PFSK-1 (cell line): Measurements from ENCODE around the gene TMEM259.

Experiments used
- FOXP2 ChIP-seq: optimal IDR thresholded peaks from 2 replicates; pipeline ENCODE3; 2011; ENCODE audit warnings: borderline replicate concordance, control low read depth, inconsistent platforms; ENCODE audit not compliant: insufficient read depth; ENCODE audit errors: extremely low read length, extremely low read depth
- POLR2AphosphoS5 ChIP-seq: IDR thresholded peaks from 2 replicates; pipeline ENCODE4 v1.6.1; 2012; ENCODE audit warnings: low read depth, mild to moderate bottlenecking, control low read depth, low read length, moderate library complexity
- REST ChIP-seq, 2 experiments: IDR thresholded peaks; 2 replicates each; pipeline versions ENCODE4 v1.6.1 to v1.8.0; 2011 to 2012; ENCODE audit warnings: low read depth in 2 of 2, low read length in 2 of 2, control low read depth in 1 of 2, inconsistent platforms in 1 of 2, mild to moderate bottlenecking in 1 of 2, moderate library complexity in 1 of 2; ENCODE audit not compliant: insufficient read depth in 1 of 2
- SIN3A ChIP-seq: IDR thresholded peaks from 2 replicates; pipeline ENCODE4 v1.6.1; 2012; ENCODE audit warnings: mild to moderate bottlenecking, low read length, moderate library complexity, borderline replicate concordance; ENCODE audit not compliant: insufficient read depth
- TAF1 ChIP-seq: IDR thresholded peaks from 2 replicates; pipeline ENCODE4 v1.6.1; 2012; ENCODE audit warnings: low read length, control low read depth, borderline replicate concordance; ENCODE audit not compliant: insufficient read depth

TMEM259 gene

DNA sequence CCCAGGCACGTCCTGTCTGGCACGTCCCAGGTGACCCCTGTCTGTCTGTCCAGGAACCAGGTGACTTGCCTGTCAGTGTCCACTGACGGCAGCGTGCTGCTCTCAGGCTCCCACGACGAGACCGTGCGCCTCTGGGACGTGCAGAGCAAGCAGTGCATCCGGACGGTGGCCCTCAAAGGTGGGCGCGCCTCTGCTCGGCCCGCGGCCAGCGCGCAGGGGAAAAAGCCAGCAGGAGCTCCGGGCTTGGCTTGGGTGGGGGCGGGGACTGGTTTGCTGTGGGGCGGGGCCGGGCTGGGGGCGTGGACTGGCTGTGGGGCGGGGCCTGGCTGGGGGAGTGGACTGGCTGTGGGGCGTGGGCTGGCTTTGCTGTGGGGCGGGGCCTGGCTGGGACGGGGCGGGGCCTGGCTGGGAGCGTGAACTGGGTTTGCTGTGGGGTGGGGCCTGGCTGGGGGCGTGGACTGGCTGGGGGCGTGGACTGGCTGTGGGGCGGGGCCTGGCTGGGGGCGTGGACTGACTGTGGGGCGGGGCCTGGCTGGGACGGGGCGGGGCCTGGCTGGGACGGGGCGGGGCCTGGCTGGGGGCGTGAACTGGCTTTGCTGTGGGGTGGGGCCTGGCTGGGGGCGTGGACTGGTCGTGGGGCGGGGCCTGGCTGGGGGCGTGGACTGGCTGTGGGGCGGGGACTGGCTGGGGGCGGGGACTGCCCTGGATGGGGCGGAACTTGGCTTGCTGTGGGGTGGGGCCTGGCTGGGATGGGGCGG, 29.6 kb downstream of the TMEM259 start:
- TF ChIP-seq POLR2AphosphoS5, result no peak
- no peak for TF ChIP-seq TAF1
- TF ChIP-seq SIN3A, result no peak

- TF ChIP-seq REST (IDR thresholded peaks at IDR 0.05; ENCODE audit: insufficient read depth in 1 of 2, low read depth in 2 of 2, low read length in 2 of 2) (no peak), FOXP2 (no peak), SIN3A (no peak), TAF1 (no peak), POLR2AphosphoS5 (no peak)
Observed at GRCh38 chr19:990746-991145, 30.2 kb downstream of the TMEM259 start.

GRCh38 chr19:990119-990571, 30.8 kb downstream of the TMEM259 start:
- no peak for TF ChIP-seq POLR2AphosphoS5
- TF ChIP-seq TAF1, result no peak
- no peak for TF ChIP-seq SIN3A
- TF ChIP-seq REST (IDR thresholded peaks at IDR 0.05; ENCODE audit: insufficient read depth in 1 of 2, low read depth in 2 of 2, low read length in 2 of 2), result no peak
- TF ChIP-seq FOXP2, result no peak

GRCh38 chr19:989381-990081, 31.4 kb downstream of the TMEM259 start:
- TF ChIP-seq TAF1 (no peak), POLR2AphosphoS5 (no peak), REST (IDR thresholded peaks at IDR 0.05; ENCODE audit: insufficient read depth in 1 of 2, low read depth in 2 of 2, low read length in 2 of 2) (no peak), FOXP2 (no peak), SIN3A (no peak)

GRCh38 chr19:988510-988909, 32.4 kb downstream of the TMEM259 start:
- no peak for TF ChIP-seq POLR2AphosphoS5
- no peak for TF ChIP-seq REST (IDR thresholded peaks at IDR 0.05; ENCODE audit: insufficient read depth in 1 of 2, low read depth in 2 of 2, low read length in 2 of 2)
- TF ChIP-seq FOXP2, result no peak
- TF ChIP-seq SIN3A, result no peak
- no peak for TF ChIP-seq TAF1
